Measurements from ENCODE around the gene CCNJL. TPM values are rescaled to one million over a fixed set of nuclear protein-coding genes. Genes with fewer than 3 reads are reported as not detected.

The CCNJL gene
- total and polyA plus RNA-seq, 2 experiments from 2014 or later, result 28.4 to 29.2 TPM

DNA sequence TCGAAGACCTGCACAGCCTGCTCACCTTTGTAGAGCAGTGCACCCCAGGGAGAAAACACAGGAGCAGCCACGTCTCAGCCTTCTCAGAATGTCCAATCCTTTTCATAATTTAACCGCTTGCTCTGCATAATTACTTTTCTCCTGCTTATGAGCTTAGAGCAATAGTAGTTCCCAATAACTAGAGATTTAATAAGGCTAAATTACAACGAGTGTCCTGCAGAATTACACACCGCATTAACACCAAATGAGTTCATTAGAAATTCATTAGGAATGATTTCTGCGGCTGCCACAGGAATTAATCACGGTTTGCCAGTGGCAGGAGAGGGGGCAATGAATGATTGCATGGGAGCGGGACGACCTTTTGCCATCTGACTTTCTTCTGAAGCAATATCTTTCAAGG lies 101.8 kb downstream of the CCNJL start:
- no peaks in the 10 kb centered on the region for H3K4me1 ChIP-seq (ENCODE audit: insufficient read depth)
- no peak overlapping the region for H3K27ac Mint-ChIP-seq
- no peaks in the 10 kb centered on the region for H3K36me3 Mint-ChIP-seq (ENCODE audit: low read depth)
- DNase-seq (ENCODE audit: low spot score) (no peak), ATAC-seq (no peak)
- no peaks in the 10 kb centered on the region for H3K27me3 ChIP-seq (ENCODE audit: insufficient read depth)
- H3F3A ChIP-seq (replicated peaks; ENCODE audit: low read depth), result no peaks in the 10 kb centered on the region
- H3K36me3 ChIP-seq (ENCODE audit: insufficient read depth), result no peaks in the 10 kb centered on the region
- no peak overlapping the region for H2AFZ ChIP-seq
- H3K4me1 Mint-ChIP-seq, result no peaks in the 10 kb centered on the region
- H3K4me2 ChIP-seq, result no peak overlapping the region
- H3K4me3 ChIP-seq, result no peak overlapping the region
- H3K79me2 ChIP-seq (replicated peaks; ENCODE audit: insufficient read depth), result no peaks in the 10 kb centered on the region
- peaks cover 2% of the 10 kb centered on the region for H3K27me3 Mint-ChIP-seq (ENCODE audit: insufficient read depth, low read depth, poor library complexity)
- H3K9me3 Mint-ChIP-seq, result no peaks in the 10 kb centered on the region
- no peaks in the 10 kb centered on the region for H4K20me1 ChIP-seq (replicated peaks; ENCODE audit: insufficient read depth)
- TF ChIP-seq, protein P1, sequence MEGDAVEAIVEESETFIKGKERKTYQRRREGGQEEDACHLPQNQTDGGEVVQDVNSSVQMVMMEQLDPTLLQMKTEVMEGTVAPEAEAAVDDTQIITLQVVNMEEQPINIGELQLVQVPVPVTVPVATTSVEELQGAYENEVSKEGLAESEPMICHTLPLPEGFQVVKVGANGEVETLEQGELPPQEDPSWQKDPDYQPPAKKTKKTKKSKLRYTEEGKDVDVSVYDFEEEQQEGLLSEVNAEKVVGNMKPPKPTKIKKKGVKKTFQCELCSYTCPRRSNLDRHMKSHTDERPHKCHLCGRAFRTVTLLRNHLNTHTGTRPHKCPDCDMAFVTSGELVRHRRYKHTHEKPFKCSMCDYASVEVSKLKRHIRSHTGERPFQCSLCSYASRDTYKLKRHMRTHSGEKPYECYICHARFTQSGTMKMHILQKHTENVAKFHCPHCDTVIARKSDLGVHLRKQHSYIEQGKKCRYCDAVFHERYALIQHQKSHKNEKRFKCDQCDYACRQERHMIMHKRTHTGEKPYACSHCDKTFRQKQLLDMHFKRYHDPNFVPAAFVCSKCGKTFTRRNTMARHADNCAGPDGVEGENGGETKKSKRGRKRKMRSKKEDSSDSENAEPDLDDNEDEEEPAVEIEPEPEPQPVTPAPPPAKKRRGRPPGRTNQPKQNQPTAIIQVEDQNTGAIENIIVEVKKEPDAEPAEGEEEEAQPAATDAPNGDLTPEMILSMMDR (conservative IDR thresholded peaks at IDR 0.05; ENCODE audit: low read depth in 2 of 2), result no peak
- TF ChIP-seq EZH2phosphoT487 (IDR thresholded peaks at IDR 0.05; ENCODE audit: unreplicated experiment) (no peak), NANOG (IDR thresholded peaks at IDR 0.05; ENCODE audit: borderline replicate concordance) (no peak), STAT1 (IDR thresholded peaks at IDR 0.05; ENCODE audit: unreplicated experiment) (no peak), CREB1 (CRISPR knock-in tag; IDR thresholded peaks at IDR 0.05; ENCODE audit: low read depth) (no peak), JUNB (IDR thresholded peaks at IDR 0.05; ENCODE audit: unreplicated experiment) (no peak), ZNF331 (CRISPR knock-in tag; IDR thresholded peaks at IDR 0.05; ENCODE audit: low read depth) (no peak), POLR2AphosphoS5 (IDR thresholded peaks at IDR 0.05; ENCODE audit: low read depth) (no peak), ZNF114 (CRISPR knock-in tag; IDR thresholded peaks at IDR 0.05) (no peak), EZH2 (IDR thresholded peaks at IDR 0.05; ENCODE audit: low read depth, unreplicated experiment) (no peak)
- TF ChIP-seq, protein P2, sequence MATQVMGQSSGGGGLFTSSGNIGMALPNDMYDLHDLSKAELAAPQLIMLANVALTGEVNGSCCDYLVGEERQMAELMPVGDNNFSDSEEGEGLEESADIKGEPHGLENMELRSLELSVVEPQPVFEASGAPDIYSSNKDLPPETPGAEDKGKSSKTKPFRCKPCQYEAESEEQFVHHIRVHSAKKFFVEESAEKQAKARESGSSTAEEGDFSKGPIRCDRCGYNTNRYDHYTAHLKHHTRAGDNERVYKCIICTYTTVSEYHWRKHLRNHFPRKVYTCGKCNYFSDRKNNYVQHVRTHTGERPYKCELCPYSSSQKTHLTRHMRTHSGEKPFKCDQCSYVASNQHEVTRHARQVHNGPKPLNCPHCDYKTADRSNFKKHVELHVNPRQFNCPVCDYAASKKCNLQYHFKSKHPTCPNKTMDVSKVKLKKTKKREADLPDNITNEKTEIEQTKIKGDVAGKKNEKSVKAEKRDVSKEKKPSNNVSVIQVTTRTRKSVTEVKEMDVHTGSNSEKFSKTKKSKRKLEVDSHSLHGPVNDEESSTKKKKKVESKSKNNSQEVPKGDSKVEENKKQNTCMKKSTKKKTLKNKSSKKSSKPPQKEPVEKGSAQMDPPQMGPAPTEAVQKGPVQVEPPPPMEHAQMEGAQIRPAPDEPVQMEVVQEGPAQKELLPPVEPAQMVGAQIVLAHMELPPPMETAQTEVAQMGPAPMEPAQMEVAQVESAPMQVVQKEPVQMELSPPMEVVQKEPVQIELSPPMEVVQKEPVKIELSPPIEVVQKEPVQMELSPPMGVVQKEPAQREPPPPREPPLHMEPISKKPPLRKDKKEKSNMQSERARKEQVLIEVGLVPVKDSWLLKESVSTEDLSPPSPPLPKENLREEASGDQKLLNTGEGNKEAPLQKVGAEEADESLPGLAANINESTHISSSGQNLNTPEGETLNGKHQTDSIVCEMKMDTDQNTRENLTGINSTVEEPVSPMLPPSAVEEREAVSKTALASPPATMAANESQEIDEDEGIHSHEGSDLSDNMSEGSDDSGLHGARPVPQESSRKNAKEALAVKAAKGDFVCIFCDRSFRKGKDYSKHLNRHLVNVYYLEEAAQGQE (IDR thresholded peaks at IDR 0.05; ENCODE audit: unreplicated experiment), result no peak
- TF ChIP-seq, protein P3, sequence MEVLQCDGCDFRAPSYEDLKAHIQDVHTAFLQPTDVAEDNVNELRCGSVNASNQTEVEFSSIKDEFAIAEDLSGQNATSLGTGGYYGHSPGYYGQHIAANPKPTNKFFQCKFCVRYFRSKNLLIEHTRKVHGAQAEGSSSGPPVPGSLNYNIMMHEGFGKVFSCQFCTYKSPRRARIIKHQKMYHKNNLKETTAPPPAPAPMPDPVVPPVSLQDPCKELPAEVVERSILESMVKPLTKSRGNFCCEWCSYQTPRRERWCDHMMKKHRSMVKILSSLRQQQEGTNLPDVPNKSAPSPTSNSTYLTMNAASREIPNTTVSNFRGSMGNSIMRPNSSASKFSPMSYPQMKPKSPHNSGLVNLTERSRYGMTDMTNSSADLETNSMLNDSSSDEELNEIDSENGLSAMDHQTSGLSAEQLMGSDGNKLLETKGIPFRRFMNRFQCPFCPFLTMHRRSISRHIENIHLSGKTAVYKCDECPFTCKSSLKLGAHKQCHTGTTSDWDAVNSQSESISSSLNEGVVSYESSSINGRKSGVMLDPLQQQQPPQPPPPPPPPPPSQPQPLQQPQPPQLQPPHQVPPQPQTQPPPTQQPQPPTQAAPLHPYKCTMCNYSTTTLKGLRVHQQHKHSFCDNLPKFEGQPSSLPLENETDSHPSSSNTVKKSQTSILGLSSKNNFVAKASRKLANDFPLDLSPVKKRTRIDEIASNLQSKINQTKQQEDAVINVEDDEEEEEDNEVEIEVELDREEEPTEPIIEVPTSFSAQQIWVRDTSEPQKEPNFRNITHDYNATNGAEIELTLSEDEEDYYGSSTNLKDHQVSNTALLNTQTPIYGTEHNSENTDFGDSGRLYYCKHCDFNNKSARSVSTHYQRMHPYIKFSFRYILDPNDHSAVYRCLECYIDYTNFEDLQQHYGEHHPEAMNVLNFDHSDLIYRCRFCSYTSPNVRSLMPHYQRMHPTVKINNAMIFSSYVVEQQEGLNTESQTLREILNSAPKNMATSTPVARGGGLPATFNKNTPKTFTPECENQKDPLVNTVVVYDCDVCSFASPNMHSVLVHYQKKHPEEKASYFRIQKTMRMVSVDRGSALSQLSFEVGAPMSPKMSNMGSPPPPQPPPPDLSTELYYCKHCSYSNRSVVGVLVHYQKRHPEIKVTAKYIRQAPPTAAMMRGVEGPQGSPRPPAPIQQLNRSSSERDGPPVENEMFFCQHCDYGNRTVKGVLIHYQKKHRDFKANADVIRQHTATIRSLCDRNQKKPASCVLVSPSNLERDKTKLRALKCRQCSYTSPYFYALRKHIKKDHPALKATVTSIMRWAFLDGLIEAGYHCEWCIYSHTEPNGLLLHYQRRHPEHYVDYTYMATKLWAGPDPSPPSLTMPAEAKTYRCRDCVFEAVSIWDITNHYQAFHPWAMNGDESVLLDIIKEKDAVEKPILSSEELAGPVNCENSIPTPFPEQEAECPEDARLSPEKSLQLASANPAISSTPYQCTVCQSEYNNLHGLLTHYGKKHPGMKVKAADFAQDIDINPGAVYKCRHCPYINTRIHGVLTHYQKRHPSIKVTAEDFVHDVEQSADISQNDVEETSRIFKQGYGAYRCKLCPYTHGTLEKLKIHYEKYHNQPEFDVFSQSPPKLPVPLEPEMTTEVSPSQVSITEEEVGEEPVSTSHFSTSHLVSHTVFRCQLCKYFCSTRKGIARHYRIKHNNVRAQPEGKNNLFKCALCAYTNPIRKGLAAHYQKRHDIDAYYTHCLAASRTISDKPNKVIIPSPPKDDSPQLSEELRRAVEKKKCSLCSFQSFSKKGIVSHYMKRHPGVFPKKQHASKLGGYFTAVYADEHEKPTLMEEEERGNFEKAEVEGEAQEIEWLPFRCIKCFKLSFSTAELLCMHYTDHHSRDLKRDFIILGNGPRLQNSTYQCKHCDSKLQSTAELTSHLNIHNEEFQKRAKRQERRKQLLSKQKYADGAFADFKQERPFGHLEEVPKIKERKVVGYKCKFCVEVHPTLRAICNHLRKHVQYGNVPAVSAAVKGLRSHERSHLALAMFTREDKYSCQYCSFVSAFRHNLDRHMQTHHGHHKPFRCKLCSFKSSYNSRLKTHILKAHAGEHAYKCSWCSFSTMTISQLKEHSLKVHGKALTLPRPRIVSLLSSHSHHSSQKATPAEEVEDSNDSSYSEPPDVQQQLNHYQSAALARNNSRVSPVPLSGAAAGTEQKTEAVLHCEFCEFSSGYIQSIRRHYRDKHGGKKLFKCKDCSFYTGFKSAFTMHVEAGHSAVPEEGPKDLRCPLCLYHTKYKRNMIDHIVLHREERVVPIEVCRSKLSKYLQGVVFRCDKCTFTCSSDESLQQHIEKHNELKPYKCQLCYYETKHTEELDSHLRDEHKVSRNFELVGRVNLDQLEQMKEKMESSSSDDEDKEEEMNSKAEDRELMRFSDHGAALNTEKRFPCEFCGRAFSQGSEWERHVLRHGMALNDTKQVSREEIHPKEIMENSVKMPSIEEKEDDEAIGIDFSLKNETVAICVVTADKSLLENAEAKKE (CRISPR knock-in tag; IDR thresholded peaks at IDR 0.05), result no peak
- TF ChIP-seq, protein P4, sequence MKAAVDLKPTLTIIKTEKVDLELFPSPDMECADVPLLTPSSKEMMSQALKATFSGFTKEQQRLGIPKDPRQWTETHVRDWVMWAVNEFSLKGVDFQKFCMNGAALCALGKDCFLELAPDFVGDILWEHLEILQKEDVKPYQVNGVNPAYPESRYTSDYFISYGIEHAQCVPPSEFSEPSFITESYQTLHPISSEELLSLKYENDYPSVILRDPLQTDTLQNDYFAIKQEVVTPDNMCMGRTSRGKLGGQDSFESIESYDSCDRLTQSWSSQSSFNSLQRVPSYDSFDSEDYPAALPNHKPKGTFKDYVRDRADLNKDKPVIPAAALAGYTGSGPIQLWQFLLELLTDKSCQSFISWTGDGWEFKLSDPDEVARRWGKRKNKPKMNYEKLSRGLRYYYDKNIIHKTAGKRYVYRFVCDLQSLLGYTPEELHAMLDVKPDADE (IDR thresholded peaks at IDR 0.05), result no peak
- no peak overlapping the region for H3K4me3 Mint-ChIP-seq
- H3K9me2 ChIP-seq (ENCODE audit: insufficient read depth), result no peaks in the 10 kb centered on the region
- no peak overlapping the region for H3K27ac ChIP-seq (ENCODE audit: low read depth)
